Keratinocyte (primary cell): ENCODE data around the gene RGS3.

ENCODE experiments used
- CTCF ChIP-seq, 3 experiments: IDR thresholded peaks in 1 of 3; conservative IDR thresholded peaks in 1 of 3; optimal IDR thresholded peaks in 1 of 3; 2 replicates in 2 of 3; 3 replicates in 1 of 3; pipeline versions ENCODE3 to v1.5.1; 2011; ENCODE audit warnings: low read length in 3 of 3, mild to moderate bottlenecking in 3 of 3, moderate library complexity in 2 of 3, control low read depth in 1 of 3, inconsistent platforms in 1 of 3; ENCODE audit not compliant: insufficient read depth in 2 of 3; ENCODE audit errors: extremely low read depth in 1 of 3
- EZH2 ChIP-seq: IDR thresholded peaks from one replicate; pipeline ENCODE4 v1.6.1; 2012; ENCODE audit warnings: inconsistent platforms, mild to moderate bottlenecking, low read length, moderate library complexity

DNA sequence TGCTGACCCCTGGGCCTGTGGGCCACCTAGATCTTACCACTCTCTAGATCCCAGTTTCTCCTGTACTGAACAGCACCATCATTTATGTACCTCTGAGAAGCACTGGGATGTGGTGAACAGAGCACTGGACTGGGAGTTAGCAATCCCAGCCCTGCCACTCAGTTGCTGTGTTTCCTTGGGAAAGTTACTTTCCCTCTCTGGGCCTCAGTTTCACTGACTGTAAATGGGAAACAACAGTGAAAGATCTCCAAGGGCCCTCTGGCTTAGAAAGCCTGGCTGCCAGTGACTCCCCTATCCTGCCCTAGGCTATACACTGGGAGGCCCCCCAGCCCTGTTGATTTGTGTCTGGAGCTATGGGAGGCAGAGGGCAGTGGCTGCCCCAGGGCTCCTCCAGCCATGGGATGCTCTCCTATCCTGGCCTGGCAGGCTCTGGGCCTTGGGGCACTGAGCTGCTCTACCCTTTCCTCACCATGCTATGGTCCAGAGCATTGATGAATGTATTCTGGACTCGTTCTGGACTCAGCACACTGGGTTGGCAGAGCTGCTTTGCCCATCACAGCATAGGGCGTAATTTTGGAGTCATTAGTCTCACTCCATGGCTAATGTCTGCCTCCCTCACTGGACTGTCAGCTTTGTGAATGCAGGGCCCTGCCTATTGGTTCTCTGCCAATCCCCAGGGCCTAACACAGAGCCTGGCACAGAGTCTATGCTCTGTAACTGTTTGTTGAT, 99.3 kb downstream of the RGS3 start:
- TF ChIP-seq CTCF (optimal IDR thresholded peaks at IDR 0.05 in 1 of 3, IDR thresholded peaks at IDR 0.05 in 1 of 3, conservative IDR thresholded peaks at IDR 0.05 in 1 of 3; ENCODE audit: extremely low read depth in 1 of 3, insufficient read depth in 2 of 3, low read length in 3 of 3) (no peak), EZH2 (no peak)
